LNCaP clone FGC (cell line): ENCODE data around the gene SS18L1.

Experiments used
- DNase-seq: peaks from one replicate; pipeline ENCODE4 v3.0.0-alpha.2; 2011; ENCODE audit warnings: low read depth
- H3K4me3 ChIP-seq: 2 replicates; pipeline ENCODE4 v1.5.1; 2011; ENCODE audit warnings: mild to moderate bottlenecking, low read depth, low read length, control low read depth
- TF ChIP-seq, protein P1 (sequence below): IDR thresholded peaks from 2 replicates; pipeline ENCODE4 v1.5.1; 2012; ENCODE audit warnings: mild to moderate bottlenecking; ENCODE audit not compliant: control insufficient read depth, insufficient read depth; ENCODE audit errors: extremely low read depth

The SS18L1 gene

DNA sequence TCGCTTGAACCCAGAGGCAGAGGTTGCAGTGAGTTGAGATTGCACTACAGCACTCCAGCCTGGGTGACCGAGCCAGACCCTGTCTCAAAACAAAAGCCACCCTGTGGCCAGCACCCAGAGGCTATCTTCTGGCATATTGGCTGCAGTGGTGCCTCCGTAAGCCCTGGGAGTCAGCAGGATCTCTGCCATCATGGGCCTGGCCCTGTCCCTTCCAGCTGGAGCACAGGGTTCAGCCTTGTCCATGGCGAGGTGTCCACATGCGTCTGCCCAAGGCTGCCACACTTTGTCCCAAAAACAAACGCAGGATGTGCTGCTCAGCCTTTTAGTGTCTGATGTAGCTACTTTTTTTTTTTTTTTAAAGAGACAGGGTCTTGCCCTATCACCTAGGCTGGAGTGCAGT lies 23.9 kb downstream of the SS18L1 start:
- TF ChIP-seq, protein P1, sequence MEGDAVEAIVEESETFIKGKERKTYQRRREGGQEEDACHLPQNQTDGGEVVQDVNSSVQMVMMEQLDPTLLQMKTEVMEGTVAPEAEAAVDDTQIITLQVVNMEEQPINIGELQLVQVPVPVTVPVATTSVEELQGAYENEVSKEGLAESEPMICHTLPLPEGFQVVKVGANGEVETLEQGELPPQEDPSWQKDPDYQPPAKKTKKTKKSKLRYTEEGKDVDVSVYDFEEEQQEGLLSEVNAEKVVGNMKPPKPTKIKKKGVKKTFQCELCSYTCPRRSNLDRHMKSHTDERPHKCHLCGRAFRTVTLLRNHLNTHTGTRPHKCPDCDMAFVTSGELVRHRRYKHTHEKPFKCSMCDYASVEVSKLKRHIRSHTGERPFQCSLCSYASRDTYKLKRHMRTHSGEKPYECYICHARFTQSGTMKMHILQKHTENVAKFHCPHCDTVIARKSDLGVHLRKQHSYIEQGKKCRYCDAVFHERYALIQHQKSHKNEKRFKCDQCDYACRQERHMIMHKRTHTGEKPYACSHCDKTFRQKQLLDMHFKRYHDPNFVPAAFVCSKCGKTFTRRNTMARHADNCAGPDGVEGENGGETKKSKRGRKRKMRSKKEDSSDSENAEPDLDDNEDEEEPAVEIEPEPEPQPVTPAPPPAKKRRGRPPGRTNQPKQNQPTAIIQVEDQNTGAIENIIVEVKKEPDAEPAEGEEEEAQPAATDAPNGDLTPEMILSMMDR, result no peak
- no peak overlapping the region for H3K4me3 ChIP-seq
- DNase-seq, result no peak

DNA sequence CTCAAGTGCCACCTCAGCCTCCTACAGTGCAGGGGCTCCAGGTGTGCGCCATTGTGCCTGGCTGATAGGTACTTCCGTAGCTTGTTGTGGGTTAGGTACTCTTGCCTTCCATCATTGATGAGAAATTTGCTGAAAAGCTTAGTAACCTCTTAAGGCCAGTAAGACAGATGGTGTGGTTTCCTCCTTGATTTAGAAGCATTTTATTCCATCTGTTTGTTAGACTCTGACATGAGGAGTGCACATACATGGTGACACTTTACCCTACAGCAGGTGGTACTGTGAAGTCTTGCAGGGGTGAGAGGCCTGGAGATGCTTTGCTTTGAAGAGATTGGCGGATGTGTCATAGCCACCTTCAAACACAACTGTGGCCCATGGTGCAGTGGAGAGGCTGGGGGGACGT lies 24.5 kb downstream of the SS18L1 start:
- TF ChIP-seq, protein P1, result no peak

DNA sequence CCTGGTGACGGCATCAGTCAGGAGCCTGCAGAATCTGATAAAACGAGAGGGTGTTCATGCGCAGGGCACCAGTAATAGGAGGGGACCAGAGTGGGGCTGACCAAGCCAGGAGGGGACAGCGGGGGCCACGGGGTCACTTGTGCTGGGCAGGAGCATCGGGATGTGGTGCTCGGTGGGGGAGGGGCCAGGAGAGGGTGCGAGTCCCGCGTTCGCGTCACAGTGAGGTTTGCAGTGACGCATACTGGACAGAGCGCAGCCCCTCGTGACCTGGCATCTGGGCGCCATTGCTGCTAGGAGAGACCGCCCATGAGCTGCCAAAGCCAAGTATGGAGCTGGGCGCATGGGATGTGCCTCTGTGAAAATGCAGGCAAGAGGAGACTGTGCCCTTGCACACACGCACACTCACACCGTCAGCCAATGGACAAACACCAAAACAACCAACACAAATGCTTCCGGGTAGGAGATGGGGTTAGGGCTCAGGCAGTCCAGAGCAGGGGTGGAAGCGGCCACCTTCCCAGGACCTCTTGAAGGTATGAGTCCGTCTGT lies 25.4 kb downstream of the SS18L1 start:
- no peak overlapping the region for H3K4me3 ChIP-seq
- no peak for DNase-seq

More for the DNA sequence above, 24.5 kb downstream of the SS18L1 start:
- DNase-seq, result no peak
- no peak overlapping the region for H3K4me3 ChIP-seq

DNA sequence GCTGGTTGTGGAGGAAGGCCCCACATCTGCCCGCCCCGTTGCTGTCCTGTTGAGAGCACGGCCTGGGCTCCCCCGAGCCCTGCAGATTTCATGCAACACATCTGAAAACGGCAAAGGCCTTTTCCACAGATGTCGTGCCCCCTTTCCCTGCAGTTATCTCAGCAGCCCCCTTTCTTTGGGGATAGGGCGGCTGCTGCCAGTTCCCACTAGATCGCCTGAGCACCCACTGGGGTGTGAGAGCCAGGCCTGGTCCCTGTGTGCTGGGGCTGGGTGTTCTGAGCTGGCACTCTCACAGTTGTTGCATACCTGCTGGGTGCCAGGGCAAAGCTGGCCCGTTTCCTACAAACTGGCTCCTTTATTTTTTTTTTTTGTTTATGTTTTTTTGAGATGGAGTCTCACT lies 27.0 kb downstream of the SS18L1 start:
- TF ChIP-seq, protein P1, result no peak
- DNase-seq, result no peak
- no peak overlapping the region for H3K4me3 ChIP-seq

More for the DNA sequence above, 25.4 kb downstream of the SS18L1 start:
- TF ChIP-seq, protein P1, result no peak

DNA sequence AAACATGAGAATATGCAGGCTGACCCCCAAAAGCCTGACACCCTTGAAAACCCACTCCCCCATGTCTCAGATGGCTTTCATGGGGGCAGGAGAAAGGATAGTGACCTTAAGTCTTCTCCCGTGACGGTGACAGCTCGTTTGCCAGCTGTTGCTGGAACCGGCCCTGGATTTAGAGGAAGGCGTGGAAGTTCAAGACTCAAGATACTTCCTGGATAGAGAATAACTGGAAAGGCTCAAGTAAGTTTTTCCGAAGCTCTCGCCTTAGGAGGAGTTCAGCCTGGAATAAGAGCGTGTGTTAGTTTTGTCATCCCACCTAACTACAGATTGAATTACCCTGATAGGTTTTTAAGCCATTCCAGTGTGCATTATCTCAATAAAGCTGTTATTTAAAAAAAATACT lies 27.7 kb downstream of the SS18L1 start:
- no peak for DNase-seq
- TF ChIP-seq, protein P1, result no peak
- no peak overlapping the region for H3K4me3 ChIP-seq

DNA sequence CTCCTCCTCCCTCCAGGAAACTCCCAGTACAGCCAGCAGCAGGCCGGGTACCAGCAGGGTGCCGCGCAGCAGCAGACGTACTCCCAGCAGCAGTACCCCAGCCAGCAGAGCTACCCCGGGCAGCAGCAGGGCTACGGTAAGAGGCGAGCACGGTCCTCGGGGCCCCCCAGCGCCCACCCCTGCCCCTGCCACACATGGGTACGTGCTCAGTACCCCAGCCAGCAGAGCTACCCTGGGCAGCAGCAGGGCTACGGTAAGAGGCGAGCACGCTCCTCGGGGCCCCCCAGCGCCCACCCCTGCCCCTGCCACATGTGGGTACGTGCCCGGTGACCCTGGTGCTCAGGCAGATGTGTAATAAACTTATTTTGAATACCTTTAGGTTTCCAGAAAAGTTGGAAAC lies 29.1 kb downstream of the SS18L1 start:
- TF ChIP-seq, protein P1, result no peak
- H3K4me3 ChIP-seq, result no peak overlapping the region
- no peak for DNase-seq

DNA sequence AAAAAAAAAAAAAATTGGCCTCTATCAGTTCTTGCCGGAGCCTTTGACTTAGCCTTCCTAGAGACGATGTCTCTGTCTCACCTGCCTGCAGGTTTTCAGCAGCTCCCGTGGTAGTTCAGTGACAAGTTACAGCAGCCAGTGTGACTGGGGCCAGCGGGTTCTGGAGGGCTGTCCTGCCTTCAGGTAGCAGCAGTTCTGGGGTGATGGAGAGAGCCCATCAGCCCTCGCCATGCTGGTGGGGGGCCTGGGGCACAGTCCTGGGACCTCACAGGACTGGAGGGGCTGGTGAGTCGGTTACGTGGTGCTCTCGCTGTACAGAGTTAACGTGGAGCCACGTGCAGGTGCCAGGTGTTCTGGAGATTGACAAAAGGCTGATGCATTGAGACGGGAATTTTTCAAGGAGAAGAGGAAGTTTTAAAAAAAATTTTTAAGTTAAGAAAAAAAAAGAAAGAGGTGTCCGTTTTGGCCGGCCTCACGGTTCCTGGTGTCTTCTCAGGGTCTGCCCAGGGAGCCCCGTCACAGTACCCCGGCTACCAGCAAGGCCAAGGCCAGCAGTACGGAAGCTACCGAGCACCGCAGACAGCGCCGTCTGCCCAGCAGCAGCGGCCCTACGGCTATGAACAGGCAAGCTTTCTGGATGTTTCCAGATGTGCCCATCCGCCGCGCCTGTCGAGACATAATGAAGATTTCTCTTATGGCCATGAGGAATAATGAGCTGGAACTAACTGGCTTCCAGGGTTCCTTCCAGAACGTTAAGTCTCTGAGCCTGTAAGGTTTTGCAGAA lies 30.6 kb downstream of the SS18L1 start:
- no peak for DNase-seq
- TF ChIP-seq, protein P1, result no peak
- H3K4me3 ChIP-seq, result no peak overlapping the region
